ENCODE measurements around the gene CLDN9.

CLDN9 gene

GRCh38 chr16:2974319-2975056 lies 38.2 kb upstream of the CLDN9 start:
- DNase-seq (ENCODE audit: low spot score) = no peak

DNA sequence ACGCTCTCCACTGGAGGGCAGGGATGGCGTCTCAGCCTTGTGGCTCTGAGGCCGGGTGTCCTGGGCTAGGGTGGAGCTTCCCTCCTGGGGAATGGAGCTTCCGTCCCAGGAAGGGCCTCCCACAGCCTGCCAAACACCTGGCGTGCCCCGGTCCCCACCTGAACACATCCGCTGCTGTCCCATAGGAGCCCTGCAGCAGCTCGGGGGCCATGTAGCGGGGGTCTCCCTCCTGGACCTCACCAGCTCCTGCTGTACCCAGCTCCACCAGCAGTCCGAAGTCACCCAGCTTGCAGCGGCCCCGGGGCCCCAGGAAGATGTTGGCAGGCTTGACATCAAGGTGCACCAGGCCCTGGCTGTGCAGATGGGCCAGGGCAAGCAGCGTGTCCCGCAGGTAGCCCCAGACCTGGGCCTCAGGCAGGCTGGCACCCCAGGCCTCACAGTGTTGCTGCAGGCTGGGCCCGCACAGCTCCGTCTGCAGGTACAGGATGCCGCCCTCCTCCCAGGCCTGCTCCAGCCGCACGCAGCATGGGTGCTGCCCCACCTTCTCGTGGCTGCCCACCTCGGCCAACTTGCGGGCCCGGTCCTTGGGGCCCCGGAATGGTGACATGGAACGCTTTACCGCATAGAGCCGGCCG lies 37.4 kb upstream of the CLDN9 start:
- DNase-seq (ENCODE audit: low spot score) = no peak

GRCh38 chr16:2976201-2976600 lies 36.5 kb upstream of the CLDN9 start:
- no peak for DNase-seq (ENCODE audit: low spot score)

DNA sequence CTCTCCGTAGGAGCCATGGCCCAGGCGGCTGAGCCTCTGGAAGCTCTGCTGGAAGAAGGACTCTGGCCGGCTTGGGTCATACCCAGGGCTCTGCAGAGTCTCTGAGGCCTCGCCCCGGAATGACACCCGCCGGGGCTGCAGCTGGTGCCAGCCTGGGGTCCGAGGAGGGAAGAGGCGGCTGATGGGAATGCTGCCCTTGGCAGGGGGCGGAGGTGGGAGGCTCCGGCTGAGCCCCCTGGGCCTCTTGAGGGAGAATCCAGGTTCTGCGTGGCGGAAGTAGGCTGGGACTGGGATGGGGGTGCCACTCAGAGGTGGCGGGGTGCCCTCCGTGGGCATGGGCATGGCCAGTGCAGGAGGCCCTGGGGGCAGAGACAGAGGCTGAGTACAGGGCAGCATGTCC lies 36.0 kb upstream of the CLDN9 start:
- DNase-seq (ENCODE audit: low spot score) = no peak

GRCh38 chr16:2977440-2977839 lies 35.3 kb upstream of the CLDN9 start:
- no peak for DNase-seq (ENCODE audit: low spot score)

DNA sequence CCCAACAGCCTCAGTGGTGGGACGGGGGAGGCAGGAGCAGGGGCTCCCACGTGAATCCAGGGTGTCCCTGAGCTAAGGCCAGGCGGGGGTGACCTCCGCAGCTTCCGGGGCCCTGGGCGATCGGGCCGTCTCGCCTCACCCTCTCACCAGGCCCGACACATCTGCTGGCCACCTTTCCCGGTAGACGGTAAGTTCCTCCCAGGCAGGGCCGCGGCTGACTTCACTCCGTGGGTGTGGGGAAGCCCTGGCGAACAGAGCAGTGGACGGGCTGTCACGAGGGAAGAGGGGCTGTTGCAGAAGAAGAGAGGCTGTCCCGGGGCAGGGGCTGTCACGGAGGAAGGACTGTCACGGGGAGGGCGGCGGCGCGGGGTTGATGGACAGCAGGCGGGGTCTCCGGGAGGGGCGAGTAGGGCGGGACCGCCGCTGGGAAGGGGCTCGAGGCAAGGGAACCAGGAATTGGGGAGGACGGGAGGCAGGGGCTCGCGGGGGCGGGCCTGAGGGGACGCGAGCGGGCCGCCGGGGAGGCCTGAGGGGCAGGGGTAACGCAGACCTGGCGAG lies 33.0 kb upstream of the CLDN9 start:
- no peak for DNase-seq (ENCODE audit: low spot score)

DNA sequence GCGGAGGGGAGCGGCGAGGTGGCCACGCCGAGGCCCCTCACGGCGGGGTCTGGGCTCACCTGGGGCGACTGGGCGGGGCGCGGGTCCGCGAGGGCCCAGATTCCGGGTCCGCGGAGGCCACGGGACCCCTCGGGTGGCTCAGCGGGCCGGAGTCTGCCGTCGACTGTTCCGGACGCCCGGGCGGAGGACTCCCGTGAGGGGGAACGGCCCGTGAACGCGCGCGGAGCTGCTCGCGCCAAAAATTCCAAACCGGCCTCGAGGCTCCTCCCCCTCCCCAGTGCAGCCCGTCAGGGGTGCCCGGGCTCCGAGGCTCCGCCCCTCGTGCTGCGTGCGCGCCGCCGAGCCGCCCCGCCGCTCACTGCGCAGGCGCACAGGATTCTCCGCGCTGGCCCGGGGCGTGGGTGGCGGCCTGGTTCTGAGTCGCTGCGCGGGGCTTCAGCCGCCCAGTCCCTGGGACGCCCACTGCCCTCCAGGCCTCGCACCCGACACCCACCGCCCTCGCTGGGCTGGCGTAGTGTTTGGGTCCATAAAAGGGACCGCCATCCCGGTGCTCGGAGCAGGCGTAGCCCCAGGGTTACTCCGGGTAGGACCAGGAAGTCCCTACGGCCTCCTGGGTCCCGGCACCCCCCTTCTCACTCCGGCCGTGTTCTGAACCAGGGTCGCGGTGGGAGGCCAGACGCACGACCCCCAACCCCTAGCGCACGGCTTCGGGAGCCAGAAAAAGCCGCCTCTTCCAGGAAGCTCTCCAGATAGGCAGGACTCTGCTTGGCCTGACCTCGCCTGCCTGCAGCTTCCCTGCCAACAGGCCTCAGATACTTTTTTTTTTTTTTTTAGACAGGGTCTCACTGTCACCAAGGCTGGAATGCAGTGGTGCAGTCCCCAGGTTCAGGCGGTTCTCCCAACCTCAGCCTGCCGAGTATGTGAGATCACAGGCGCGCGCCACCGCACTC lies 32.2 kb upstream of the CLDN9 start, which contains the start of gene PKMYT1:
Gene PKMYT1, minus strand, starts transcription at position 220 of the 950 bp plus-strand sequence. CDS start 789 bp downstream, outside the sequence.
- peak; percentile 99 for DNase-seq (ENCODE audit: low spot score)

GRCh38 chr16:2981177-2981898 lies 31.4 kb upstream of the CLDN9 start:
- peak; percentile 78 for DNase-seq (ENCODE audit: low spot score)

DNA sequence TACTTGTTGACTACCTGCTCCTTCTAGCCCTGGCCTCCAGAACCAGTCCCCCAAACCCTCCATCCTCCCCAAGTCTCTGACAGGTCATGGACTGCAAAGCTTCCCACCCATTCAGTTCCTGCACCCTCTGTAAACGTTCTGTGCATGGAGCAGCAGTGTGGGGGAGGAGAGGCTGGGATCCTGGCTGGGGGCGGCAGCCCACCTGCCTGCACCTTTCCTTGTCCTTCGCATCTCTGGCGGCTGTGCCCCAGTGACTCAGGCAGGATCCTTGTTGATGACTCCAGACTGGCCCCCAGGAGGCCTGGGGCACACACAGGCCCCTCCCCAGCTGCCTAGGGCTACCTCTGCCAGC lies 30.8 kb upstream of the CLDN9 start:
- DNase-seq (ENCODE audit: low spot score) = no peak

DNA sequence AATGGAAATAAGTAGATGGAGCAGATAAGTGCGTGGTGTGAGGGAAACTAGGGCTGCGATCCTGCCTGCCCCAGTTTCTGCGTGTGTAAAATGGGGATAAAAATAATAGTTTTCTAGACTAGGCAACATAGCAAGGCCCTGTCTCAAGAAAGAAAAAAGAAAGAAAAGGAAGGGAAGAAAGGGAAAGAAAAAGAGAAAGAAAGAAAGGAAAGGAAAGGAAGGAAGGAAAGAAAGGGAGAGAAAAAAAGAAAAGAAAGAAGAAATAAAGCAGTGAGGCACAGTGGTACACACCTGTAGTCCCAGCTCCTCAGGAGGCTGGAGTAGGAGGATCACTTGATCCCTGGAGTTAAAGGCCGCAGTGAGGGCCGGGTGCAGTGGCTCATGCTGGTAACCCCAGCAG lies 30.3 kb upstream of the CLDN9 start:
- no peak for DNase-seq (ENCODE audit: low spot score)

DNA sequence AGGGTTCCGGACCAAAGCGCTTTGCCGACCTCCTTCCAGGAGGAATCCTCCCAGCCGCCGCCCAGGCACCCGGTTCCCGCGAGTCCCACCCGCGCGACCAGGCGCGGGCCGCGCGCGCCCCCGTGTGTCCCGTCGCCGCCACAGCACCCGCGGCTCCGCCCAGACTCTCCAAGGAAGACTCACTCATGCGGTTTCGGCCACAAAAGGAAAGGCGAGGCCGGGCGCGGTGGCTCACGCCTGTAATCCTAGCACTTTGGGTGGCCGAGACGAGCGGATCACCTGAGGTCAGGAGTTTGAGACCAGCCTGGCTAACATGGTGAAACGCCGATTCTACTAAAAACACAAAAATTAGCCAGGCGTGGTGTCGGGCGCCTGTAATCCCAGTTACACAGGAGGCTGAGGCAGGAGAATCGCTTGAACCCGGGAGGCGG lies 29.0 kb upstream of the CLDN9 start:
- peak; percentile 93 for DNase-seq (ENCODE audit: low spot score)

DNA sequence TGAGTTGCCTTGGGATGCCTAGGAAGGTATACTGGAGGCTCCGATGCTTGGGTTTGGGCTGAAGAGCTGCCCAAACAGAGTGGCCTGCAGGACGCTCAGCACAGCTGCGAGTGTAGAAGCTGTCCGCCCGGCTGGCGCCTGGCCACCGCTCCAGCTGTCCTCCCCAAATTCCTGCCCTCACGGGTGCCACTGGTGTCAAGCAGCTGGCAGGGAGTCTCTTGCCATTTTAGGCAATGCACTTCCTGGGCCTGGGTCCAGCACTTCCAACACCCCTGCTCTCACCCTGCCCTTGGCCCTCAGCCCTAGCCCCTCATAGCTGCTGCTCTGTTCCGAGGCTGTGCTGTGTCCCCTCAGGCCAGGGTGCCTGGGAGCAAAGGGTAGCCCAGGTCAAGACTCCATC lies 27.3 kb upstream of the CLDN9 start:
- DNase-seq (ENCODE audit: low spot score) = no peak

- DNase-seq (ENCODE audit: low spot score) = no peak
Measured at GRCh38 chr16:2985893-2986355, 26.8 kb upstream of the CLDN9 start.

DNA sequence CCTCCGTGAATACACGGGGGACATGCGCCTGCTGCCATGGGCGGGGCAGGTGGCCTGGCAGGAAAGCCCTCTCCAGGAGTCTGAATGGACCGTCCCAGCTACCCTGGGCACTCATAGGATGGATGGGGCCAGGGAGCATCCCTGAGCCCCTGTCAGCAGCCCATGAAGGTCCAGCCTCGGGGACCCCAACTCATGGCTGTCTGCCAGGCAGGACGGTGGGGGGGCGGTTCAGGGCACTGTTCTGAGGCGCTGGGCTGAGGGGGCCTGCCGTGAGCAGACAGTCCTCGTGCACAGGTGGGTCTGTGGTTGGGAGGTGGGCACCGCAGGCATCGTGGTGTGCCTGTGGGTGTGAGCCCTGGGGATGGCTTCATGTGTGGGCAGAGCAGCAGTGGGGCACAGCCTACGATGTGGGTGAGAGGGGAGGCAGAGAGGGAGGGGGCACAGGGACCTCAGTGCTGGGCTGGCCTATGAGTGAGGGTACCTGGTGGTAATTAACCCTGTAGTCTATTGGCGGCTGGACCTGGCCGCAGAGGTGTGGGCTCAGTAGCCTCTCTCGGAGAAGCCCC lies 26.0 kb upstream of the CLDN9 start:
- DNase-seq (ENCODE audit: low spot score) = no peak

DNA sequence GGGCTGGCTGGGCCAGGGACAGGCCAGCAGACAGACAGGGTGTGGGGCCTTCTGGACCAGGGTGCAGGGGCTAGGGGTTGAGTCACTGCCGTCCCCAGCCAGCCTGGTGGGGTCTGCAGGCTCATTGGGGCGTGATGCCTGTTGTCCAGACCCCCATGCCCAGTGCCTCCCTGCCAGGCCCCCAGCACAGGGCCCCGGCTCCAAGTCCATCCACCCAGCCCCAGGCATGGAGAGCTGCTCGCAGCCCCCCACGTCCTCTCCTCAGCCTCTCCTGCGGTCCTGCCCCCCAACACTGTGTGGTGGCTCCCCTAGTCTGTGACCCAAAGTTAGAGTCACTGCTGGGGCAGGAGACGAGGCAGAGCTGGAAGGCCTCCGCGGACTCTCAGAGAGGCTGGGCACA lies 25.4 kb upstream of the CLDN9 start:
- DNase-seq (ENCODE audit: low spot score) = no peak

DNA sequence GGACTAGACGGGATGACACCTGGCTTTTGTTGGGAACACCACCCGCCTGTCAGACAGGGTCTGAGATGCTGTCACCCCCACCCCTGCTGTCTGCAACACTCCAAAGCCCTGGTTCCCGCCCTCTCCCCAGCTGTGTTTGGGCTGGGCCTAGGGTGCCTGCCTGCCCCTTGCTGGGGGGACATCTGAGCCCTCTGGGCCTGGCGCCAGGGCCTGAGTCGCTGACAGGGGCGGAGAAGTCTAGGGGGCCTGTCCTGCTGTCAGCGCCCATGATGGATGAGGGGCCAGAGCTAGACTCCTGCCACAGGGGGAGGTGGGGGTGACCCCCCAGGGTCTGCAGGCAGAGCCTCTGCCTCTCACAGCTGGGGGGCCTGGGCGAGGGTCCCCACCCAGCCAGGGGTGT lies 24.9 kb upstream of the CLDN9 start:
- DNase-seq (ENCODE audit: low spot score) = no peak

GRCh38 chr16:2988590-2989099 lies 24.1 kb upstream of the CLDN9 start:
- DNase-seq (ENCODE audit: low spot score) = no peak

GRCh38 chr16:2990891-2991290 lies 21.8 kb upstream of the CLDN9 start:
- DNase-seq (ENCODE audit: low spot score) = no peak

DNA sequence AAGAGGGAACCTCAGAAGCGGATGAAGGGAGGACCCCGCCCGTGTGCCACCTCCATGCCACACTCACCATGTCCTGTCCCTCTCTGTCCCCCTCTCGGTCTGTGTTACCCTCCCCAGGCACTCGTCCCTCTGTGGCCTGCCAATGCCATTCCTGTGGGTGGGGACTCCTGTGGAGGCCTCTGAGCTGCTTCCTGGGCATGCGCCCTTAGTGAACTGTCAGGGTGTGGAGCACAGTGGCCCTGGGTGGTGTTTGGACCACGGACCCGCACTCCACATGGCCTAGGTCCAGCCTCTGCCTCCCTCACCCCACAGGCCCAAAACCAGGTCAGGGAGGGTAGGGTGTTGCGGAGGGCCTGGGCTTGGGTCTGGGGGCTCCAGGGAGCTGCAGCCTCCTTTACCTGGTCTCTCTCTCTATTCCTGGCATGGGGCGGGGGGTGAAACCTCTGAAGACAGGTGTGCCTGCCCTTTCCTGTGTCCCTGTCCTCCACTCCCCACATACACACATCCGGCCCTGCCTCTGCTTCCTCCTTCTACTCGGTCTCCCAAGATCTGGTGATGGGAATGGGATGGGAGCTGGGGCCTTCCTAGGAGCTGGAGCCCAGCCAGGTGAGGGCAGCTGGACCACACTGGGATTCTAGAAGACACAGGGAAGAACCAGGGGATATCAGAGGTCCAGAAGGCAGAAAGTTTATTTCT lies 21.0 kb upstream of the CLDN9 start:
- DNase-seq (ENCODE audit: low spot score) = no peak

DNA sequence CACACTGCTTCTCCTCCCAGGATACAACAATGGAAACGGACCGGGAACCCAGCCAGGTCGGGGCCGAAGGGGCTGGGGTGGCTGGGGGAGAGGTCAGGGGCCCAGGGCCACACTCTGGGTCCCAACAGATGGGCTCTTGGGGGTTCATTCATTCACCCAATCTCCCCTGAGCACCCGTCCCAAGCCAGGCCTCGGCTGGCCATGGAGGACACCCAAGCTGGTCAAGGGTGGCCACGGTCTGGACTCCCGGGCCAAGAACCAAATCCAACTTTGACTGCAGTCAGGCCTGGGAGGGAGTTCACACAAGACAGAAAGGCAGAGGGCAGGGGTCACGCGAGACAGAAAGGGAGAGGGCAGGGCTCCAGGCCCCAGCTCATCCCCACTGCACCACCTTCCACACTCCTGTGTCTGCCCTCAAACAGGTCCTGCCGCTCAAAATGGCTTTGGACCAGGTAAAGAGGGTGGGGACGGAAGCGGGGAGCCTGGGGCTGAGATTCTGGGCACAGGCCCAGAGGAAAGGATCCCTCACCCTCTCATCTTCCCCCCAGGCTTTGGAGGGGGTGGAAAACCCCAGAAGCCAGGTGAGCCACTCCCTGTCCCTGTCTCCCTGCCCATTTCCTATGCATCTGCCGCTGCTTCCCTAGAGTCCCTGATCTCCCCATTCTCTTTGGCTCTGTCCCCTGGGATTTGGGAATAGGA lies 20.2 kb upstream of the CLDN9 start:
- DNase-seq (ENCODE audit: low spot score) = no peak

Measured in D341Med (cell line).